Stomach (tissue), 9 donors: Measurements from ENCODE around the gene AP1M2. TPM values are rescaled to one million over a fixed set of nuclear protein-coding genes. Genes with fewer than 3 reads are reported as not detected.
A peak's percentile ranks its signal among the peaks of the same experiment; 100 is the strongest.

Experiments used
- DNase-seq, 2 donors: peaks; one replicate each; pipeline versions ENCODE4 v3.0.0 to v3.0.0-alpha.2; 2013 to 2019
- H3K27ac ChIP-seq, 5 donors: fragments of 200-600 bp in 4 of 5; sonication (generic) in 4 of 5; one replicate each; pipeline ENCODE4 v1.5.1; 2013 to 2019; ENCODE audit warnings: mild to moderate bottlenecking in 1 of 5, moderate library complexity in 1 of 5
- H3K27me3 ChIP-seq, 3 donors: fragments of 200-600 bp; sonication (generic); one replicate each; pipeline ENCODE4 v1.5.1; 2017 to 2019; ENCODE audit warnings: mixed run types in 1 of 3
- H3K36me3 ChIP-seq, 4 donors: fragments of 200-600 bp; sonication (generic); 1 replicate in 3 of 4; 2 replicates in 1 of 4; pipeline ENCODE4 v1.5.1; 2016 to 2019
- H3K4me1 ChIP-seq, 4 donors: fragments of 200-600 bp; sonication (generic); one replicate each; pipeline ENCODE4 v1.5.1; 2016 to 2019
- H3K4me3 ChIP-seq, 4 donors: fragments of 200-600 bp; sonication (generic) in 3 of 4; one replicate each; pipeline ENCODE4 v1.5.1; 2016 to 2019; ENCODE audit warnings: mild to moderate bottlenecking in 1 of 4
- H3K9me3 ChIP-seq, 4 donors: fragments of 200-600 bp; sonication (generic); one replicate each; pipeline ENCODE4 v1.5.1; 2016 to 2019
- EP300 ChIP-seq: sonication (generic); formaldehyde crosslinking; IDR thresholded peaks from one replicate; pipeline ENCODE4 v1.6.1; 2017; ENCODE audit warnings: antibody characterized with exemption
- POLR2A ChIP-seq, 4 donors: fragments of 450-650 bp; IDR thresholded peaks; one replicate each; pipeline ENCODE4 v1.6.1; 2016; ENCODE audit warnings: antibody characterized with exemption in 4 of 4, control low read depth in 2 of 4, mild to moderate bottlenecking in 1 of 4, moderate library complexity in 1 of 4
- POLR2AphosphoS5 ChIP-seq, 3 donors: sonication (generic); formaldehyde crosslinking; IDR thresholded peaks; one replicate each; pipeline ENCODE4 v1.6.1; 2016; ENCODE audit warnings: antibody characterized with exemption in 3 of 3
- WGBS, 5 donors: extraction: QIAGEN DNeasy Blood & Tissue Kit in 3 of 5; methylation state at CpG; one replicate each; pipeline versions ENCODE4 v1.1.5 to v1.1.7; 2013 to 2018; 5-methylcytosine and 5-hydroxymethylcytosine counted together
- intact Hi-C: fragments of 100-400 bp; cut with DNase I; formaldehyde crosslinking; loops from one replicate; pipeline ENCODE4 v1.15.1; 2023; ENCODE audit warnings: low total_unique reads
- polyA plus RNA-seq, 3 donors: library from polyadenylated mRNA; stranded (reverse); fragments of 200-250 nt; gene quantifications; one replicate each; pipeline ENCODE4 v1.2.3, GENCODE V29; 2013
- total RNA-seq, 5 donors: library from RNA; depleted of rRNA; stranded (reverse); fragments of >200 nt; gene quantifications; one replicate each; pipeline versions ENCODE4 v1.1.0 to v1.2.3, GENCODE V29; 2014 to 2016
- TF ChIP-seq, protein P1 (sequence below), 7 experiments: fragments of 450-650 bp in 4 of 7; fragments of 200-600 bp in 3 of 7; sonication (generic) in 3 of 7; IDR thresholded peaks; one replicate each; pipeline ENCODE4 v1.5.1; 2016 to 2019; ENCODE audit warnings: antibody characterized with exemption in 7 of 7, control low read depth in 2 of 7, mild to moderate bottlenecking in 1 of 7
- donor health status: healthy with polysubstance abuse.
- donor health status: Bipolar disorder and iron deficiency.
- donor health status: healthy.

AP1M2 gene
- total and polyA plus RNA-seq, 8 donors = 11.7 to 687 (median 68.3) TPM

DNA sequence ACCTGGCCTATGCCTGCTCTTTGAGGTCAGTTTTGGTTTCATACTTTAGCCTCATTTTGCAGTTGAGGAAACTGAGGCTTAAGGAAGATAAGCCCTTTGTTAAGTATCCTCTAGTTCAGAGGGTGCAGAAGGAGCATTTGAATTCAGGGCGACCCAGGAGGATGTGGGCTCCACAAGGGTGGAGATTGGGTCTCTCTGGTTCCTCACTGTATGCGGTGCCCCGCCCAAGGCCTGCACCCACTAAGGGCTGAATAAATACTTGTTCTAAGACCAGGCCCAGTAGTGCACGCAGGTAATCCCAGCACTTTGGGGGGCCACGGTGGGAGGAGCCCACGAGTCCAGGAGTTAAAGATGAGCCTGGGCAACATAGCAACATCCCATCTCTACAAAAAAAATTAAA is 37.5 kb upstream of the AP1M2 start:
- Histone ChIP-seq H3K4me3 (peak overlapping the region in 2 of 4 donors; percentile 68 to 71), H3K9me3 (no peaks in the 10 kb centered on the region), H3K36me3 (peaks cover 13 to 32% (median 22%) of the 10 kb centered on the region in 4 donors), H3K27ac (peak overlapping the region; percentile 91 to 94 (median 93)), H3K27me3 (no peaks in the 10 kb centered on the region), H3K4me1 (peaks cover 15 to 70% (median 57%) of the 10 kb centered on the region in 4 donors)
- TF ChIP-seq POLR2A (IDR thresholded peaks at IDR 0.05) (no peak), POLR2AphosphoS5 (IDR thresholded peaks at IDR 0.05) (no peak), EP300 (no peak)
- TF ChIP-seq, protein P1, sequence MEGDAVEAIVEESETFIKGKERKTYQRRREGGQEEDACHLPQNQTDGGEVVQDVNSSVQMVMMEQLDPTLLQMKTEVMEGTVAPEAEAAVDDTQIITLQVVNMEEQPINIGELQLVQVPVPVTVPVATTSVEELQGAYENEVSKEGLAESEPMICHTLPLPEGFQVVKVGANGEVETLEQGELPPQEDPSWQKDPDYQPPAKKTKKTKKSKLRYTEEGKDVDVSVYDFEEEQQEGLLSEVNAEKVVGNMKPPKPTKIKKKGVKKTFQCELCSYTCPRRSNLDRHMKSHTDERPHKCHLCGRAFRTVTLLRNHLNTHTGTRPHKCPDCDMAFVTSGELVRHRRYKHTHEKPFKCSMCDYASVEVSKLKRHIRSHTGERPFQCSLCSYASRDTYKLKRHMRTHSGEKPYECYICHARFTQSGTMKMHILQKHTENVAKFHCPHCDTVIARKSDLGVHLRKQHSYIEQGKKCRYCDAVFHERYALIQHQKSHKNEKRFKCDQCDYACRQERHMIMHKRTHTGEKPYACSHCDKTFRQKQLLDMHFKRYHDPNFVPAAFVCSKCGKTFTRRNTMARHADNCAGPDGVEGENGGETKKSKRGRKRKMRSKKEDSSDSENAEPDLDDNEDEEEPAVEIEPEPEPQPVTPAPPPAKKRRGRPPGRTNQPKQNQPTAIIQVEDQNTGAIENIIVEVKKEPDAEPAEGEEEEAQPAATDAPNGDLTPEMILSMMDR (IDR thresholded peaks at IDR 0.05) = no peak
- 22 to 54% (median 32%) methylated on average over 4 to 6 of the region's 6 CpGs for WGBS, 5 donors
- peak; percentile 37 to 41 for DNase-seq
- intact Hi-C loops = no loop called here

DNA sequence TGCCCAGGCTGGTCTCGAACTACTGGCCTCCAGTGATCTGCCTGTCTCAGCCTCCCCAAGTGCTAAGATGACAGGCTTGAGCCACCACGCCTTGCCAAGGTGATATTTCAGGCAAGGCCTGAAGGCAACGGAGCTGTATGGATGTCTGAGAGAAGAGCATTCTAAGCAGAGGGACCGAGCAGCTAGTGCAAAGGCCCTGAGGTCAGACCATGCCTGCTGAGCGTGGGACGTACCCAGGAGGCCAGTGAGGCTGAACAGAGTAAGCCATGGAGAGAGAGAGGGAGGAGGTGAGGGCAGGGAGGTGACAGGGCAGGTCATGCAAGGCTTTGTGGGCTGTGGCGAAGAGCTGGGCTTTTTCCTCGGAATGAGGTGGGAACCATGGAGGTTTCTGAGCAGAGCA is 34.9 kb upstream of the AP1M2 start:
- Histone ChIP-seq H3K27me3 (no peaks in the 10 kb centered on the region), H3K4me3 (no peak overlapping the region), H3K36me3 (peaks cover 0 to 7% (median 0%) of the 10 kb centered on the region in 4 donors), H3K4me1 (peaks cover 22 to 64% (median 54%) of the 10 kb centered on the region in 4 donors), H3K27ac (no peak overlapping the region), H3K9me3 (no peaks in the 10 kb centered on the region)
- intact Hi-C loops = no loop called here
- DNase-seq = no peak
- WGBS, 5 donors = 94 to 98% (median 97%) methylated on average over 8 of the region's 8 CpGs
- no peak for TF ChIP-seq EP300
- TF ChIP-seq, protein P1 (IDR thresholded peaks at IDR 0.05) = no peak
- no peak for TF ChIP-seq POLR2AphosphoS5 (IDR thresholded peaks at IDR 0.05)
- no peak for TF ChIP-seq POLR2A (IDR thresholded peaks at IDR 0.05)

DNA sequence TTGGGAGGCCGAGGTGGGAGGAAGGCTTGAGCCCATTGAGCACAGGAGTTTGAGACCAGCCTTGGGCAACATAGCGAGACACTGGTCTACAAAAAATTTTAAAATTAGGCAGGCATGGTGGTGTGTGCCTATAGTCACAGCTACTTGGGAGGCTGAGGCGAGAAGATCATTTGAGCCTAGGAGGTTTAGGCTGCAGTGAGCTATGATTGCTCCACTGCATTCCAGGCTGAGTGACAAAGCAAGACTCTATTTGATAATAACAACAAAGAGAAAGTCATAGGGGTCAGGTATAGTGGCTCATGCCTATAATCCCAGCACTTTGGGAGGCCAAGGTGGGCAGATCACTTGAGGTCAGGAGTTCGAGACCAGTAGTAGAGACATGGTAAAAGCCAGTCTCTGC is 33.7 kb upstream of the AP1M2 start:
- no peak for DNase-seq
- Histone ChIP-seq H3K9me3 (no peaks in the 10 kb centered on the region), H3K4me1 (peaks cover 29 to 64% (median 51%) of the 10 kb centered on the region in 4 donors), H3K36me3 (peaks cover 0 to 7% (median 0%) of the 10 kb centered on the region in 4 donors), H3K27me3 (no peaks in the 10 kb centered on the region), H3K27ac (no peak overlapping the region), H3K4me3 (no peak overlapping the region)
- TF ChIP-seq POLR2AphosphoS5 (IDR thresholded peaks at IDR 0.05) (no peak), POLR2A (IDR thresholded peaks at IDR 0.05) (no peak), EP300 (no peak)
- TF ChIP-seq, protein P1 (IDR thresholded peaks at IDR 0.05) = no peak
- intact Hi-C loops = no loop called here
- WGBS, 5 donors = 85 to 95% (median 92%) methylated on average over 4 of the region's 4 CpGs

DNA sequence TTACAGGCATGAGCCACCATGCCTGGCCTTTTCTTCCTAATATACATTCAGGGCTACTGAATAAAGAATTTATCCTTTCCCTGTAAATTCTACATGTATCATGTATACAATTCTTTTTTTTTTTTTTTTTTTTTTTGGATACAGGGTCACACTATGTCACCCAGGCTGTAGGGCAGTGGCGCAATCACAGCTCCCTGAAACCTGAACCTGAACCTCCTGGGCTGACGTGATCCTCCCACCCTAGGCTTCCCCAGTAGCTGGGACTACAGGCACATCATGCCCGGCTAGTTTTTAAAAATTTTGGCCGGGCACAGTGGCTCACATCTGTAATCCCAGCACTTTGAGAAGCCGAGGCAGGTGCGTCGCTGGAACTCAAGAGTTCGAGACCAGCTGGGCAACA is 31.7 kb upstream of the AP1M2 start:
- Histone ChIP-seq H3K27me3 (no peaks in the 10 kb centered on the region), H3K9me3 (no peaks in the 10 kb centered on the region), H3K4me1 (peaks cover 18 to 60% (median 37%) of the 10 kb centered on the region in 4 donors), H3K27ac (no peak overlapping the region), H3K36me3 (peaks cover 0 to 7% (median 0%) of the 10 kb centered on the region in 4 donors), H3K4me3 (no peak overlapping the region)
- DNase-seq = no peak
- no peak for TF ChIP-seq POLR2A (IDR thresholded peaks at IDR 0.05)
- TF ChIP-seq EP300 = no peak
- TF ChIP-seq, protein P1 (IDR thresholded peaks at IDR 0.05) = no peak
- TF ChIP-seq POLR2AphosphoS5 (IDR thresholded peaks at IDR 0.05) = no peak
- intact Hi-C loops = no loop called here
- WGBS, 5 donors = 93 to 98% (median 96%) methylated on average over 8 of the region's 8 CpGs
